H9 (cell line): ENCODE results near the gene MIB2. TPM values are rescaled to one million over a fixed set of nuclear protein-coding genes. Genes with fewer than 3 reads are reported as not detected.

Experiments used
- DNase-seq: peaks from one replicate; pipeline ENCODE4 v3.0.0-alpha.2; 2017
- H2AFZ ChIP-seq: one replicate; pipeline ENCODE4 v1.6.1; 2013; ENCODE audit warnings: mild to moderate bottlenecking, low read length, control low read depth, moderate library complexity
- H2AK5ac ChIP-seq: 2 replicates; pipeline ENCODE4 v1.6.1; 2013; ENCODE audit warnings: low read length, control low read depth, mixed read lengths; ENCODE audit not compliant: insufficient read length
- H2BK120ac ChIP-seq: one replicate; pipeline ENCODE4 v1.6.1; 2013; ENCODE audit warnings: low read depth, mild to moderate bottlenecking, low read length, control low read depth, inconsistent platforms; ENCODE audit not compliant: poor library complexity, severe bottlenecking
- H2BK12ac ChIP-seq: 2 replicates; pipeline ENCODE4 v1.6.1; 2013; ENCODE audit warnings: low read length, control low read depth, mixed read lengths, low read depth; ENCODE audit not compliant: insufficient read length
- H2BK15ac ChIP-seq: 2 replicates; pipeline ENCODE4 v1.6.1; 2013; ENCODE audit warnings: low read depth, low read length, control low read depth
- H2BK20ac ChIP-seq: one replicate; pipeline ENCODE4 v1.6.1; 2013; ENCODE audit warnings: low read depth, mild to moderate bottlenecking, low read length, control low read depth, inconsistent platforms; ENCODE audit not compliant: poor library complexity, severe bottlenecking
- H2BK5ac ChIP-seq: 2 replicates; pipeline ENCODE4 v1.6.1; 2013; ENCODE audit warnings: low read length, control low read depth, mixed read lengths; ENCODE audit not compliant: insufficient read length
- H3K14ac ChIP-seq: 2 replicates; pipeline ENCODE4 v1.6.1; 2013; ENCODE audit warnings: low read length, control low read depth; ENCODE audit not compliant: insufficient read depth
- H3K18ac ChIP-seq: 2 replicates; pipeline ENCODE4 v1.6.1; 2013; ENCODE audit warnings: low read depth, mild to moderate bottlenecking, mixed read lengths, low read length, control low read depth; ENCODE audit not compliant: insufficient read length
- H3K23ac ChIP-seq: 2 replicates; pipeline ENCODE4 v1.6.1; 2013; ENCODE audit warnings: low read length, control low read depth, mixed read lengths, low read depth; ENCODE audit not compliant: insufficient read length
- H3K23me2 ChIP-seq: 2 replicates; pipeline ENCODE4 v1.6.1; 2013; ENCODE audit warnings: low read depth, mild to moderate bottlenecking, mixed read lengths, low read length, control low read depth; ENCODE audit not compliant: insufficient read length, poor library complexity, severe bottlenecking
- H3K27ac ChIP-seq: 2 replicates; pipeline ENCODE4 v1.5.1; 2013; ENCODE audit warnings: low read length, control low read depth, mixed read lengths, low read depth; ENCODE audit not compliant: insufficient read length
- H3K27me3 ChIP-seq: 2 replicates; pipeline ENCODE4 v1.6.1; 2013; ENCODE audit warnings: low read length, control low read depth, inconsistent platforms; ENCODE audit not compliant: insufficient read depth
- H3K4ac ChIP-seq: 2 replicates; pipeline ENCODE4 v1.6.1; 2013; ENCODE audit warnings: low read depth, mild to moderate bottlenecking, control low read depth, inconsistent platforms, low read length, moderate library complexity
- H3K4me1 ChIP-seq: 2 replicates; pipeline ENCODE4 v1.6.1; 2013; ENCODE audit warnings: low read length, control low read depth, inconsistent platforms; ENCODE audit not compliant: insufficient read depth
- H3K4me2 ChIP-seq: 2 replicates; pipeline ENCODE4 v1.6.1; 2013; ENCODE audit warnings: low read length, control low read depth, mixed read lengths; ENCODE audit not compliant: insufficient read length, insufficient read depth
- H3K56ac ChIP-seq: 2 replicates; pipeline ENCODE4 v1.6.1; 2013; ENCODE audit warnings: low read depth, mild to moderate bottlenecking, mixed read lengths, low read length, control low read depth; ENCODE audit not compliant: insufficient read length
- H3K79me1 ChIP-seq: 2 replicates; pipeline ENCODE4 v1.6.1; 2013; ENCODE audit warnings: low read depth, mild to moderate bottlenecking, moderate library complexity, low read length, control low read depth, inconsistent platforms; ENCODE audit not compliant: insufficient read depth, poor library complexity, severe bottlenecking
- H3K79me2 ChIP-seq: 2 replicates; pipeline ENCODE4 v1.6.1; 2013; ENCODE audit warnings: low read length, control low read depth, inconsistent platforms; ENCODE audit not compliant: insufficient read depth
- H3K9ac ChIP-seq: 2 replicates; pipeline ENCODE4 v1.6.1; 2013; ENCODE audit warnings: low read length, control low read depth, mixed read lengths; ENCODE audit not compliant: insufficient read length; ENCODE audit errors: extremely low read depth
- H3K9me3 ChIP-seq: one replicate; pipeline ENCODE4 v1.6.1; 2013; ENCODE audit warnings: low read depth, low read length, inconsistent platforms; ENCODE audit not compliant: control insufficient read depth
- H3T11ph ChIP-seq: one replicate; pipeline ENCODE4 v1.6.1; 2013; ENCODE audit warnings: mild to moderate bottlenecking, low read length, control low read depth, inconsistent platforms
- H4K20me1 ChIP-seq: one replicate; pipeline ENCODE4 v1.6.1; 2013; ENCODE audit not compliant: control insufficient read depth, insufficient read length, insufficient read depth
- H4K5ac ChIP-seq: 2 replicates; pipeline ENCODE4 v1.6.1; 2013; ENCODE audit warnings: low read depth, mild to moderate bottlenecking, mixed read lengths, low read length, control low read depth; ENCODE audit not compliant: insufficient read length
- H4K8ac ChIP-seq: replicated peaks from 2 replicates; pipeline ENCODE4 v1.6.1; 2013; ENCODE audit warnings: low read length, control low read depth, mixed read lengths, low read depth; ENCODE audit not compliant: insufficient read length
- H4K91ac ChIP-seq: 2 replicates; pipeline ENCODE4 v1.6.1; 2013; ENCODE audit warnings: low read depth, mild to moderate bottlenecking, moderate library complexity, mixed read lengths, low read length, control low read depth; ENCODE audit not compliant: insufficient read length
- H3K27ac Mint-ChIP-seq, 3 experiments: 2 replicates in 2 of 3; 3 replicates in 1 of 3; pipeline ENCODE4 v1.8.0; 2020 to 2021; ENCODE audit warnings: mixed read lengths in 3 of 3, mild to moderate bottlenecking in 1 of 3, moderate library complexity in 1 of 3
- H3K27me3 Mint-ChIP-seq: 2 replicates; pipeline ENCODE4 v1.8.0; 2021; ENCODE audit warnings: low read depth, mild to moderate bottlenecking, moderate library complexity, mixed read lengths
- H3K36me3 Mint-ChIP-seq, 3 experiments: 2 replicates in 2 of 3; 3 replicates in 1 of 3; pipeline ENCODE4 v1.8.0; 2020 to 2021; ENCODE audit warnings: low read depth in 3 of 3, mixed read lengths in 3 of 3; ENCODE audit not compliant: insufficient read depth in 1 of 3
- H3K4me1 Mint-ChIP-seq, 2 experiments: 2 replicates each; pipeline ENCODE4 v1.8.0; 2020; ENCODE audit warnings: mixed read lengths in 2 of 2
- H3K4me3 Mint-ChIP-seq, 2 experiments: 2 replicates in 1 of 2; 3 replicates in 1 of 2; pipeline ENCODE4 v1.8.0; 2020 to 2021; ENCODE audit warnings: mild to moderate bottlenecking in 2 of 2, mixed read lengths in 2 of 2, moderate library complexity in 1 of 2
- H3K9me3 Mint-ChIP-seq, 2 experiments: 2 replicates in 1 of 2; 3 replicates in 1 of 2; pipeline ENCODE4 v1.8.0; 2020; ENCODE audit warnings: mild to moderate bottlenecking in 2 of 2, mixed read lengths in 2 of 2, moderate library complexity in 1 of 2
- CTCF ChIP-seq: fragments of 200-600 bp; sonication (generic); conservative IDR thresholded peaks from 3 replicates; pipeline ENCODE4 v1.8.0; 2021; ENCODE audit warnings: antibody characterized with exemption, mild to moderate bottlenecking
- WGBS: extraction: QIAGEN DNeasy Blood & Tissue Kit; methylation state at CpG from one replicate; pipeline ENCODE4 v1.1.7; 2013; ENCODE audit warnings: missing lambda C conversion rate, low lambda C conversion rate, mixed read lengths; ENCODE audit not compliant: insufficient read length; ENCODE audit errors: extremely low coverage; 5-methylcytosine and 5-hydroxymethylcytosine counted together
- total RNA-seq: library from RNA; stranded (reverse); gene quantifications from 2 replicates; pipeline ENCODE4 v1.2.1, GENCODE V29; 2021

MIB2 gene
- total RNA-seq, 1 experiment from 2014 or later = 77.8 TPM

GRCh38 chr1:1574721-1575537 is 40.4 kb upstream of the MIB2 start, which contains the start of gene SSU72:
TSS of gene SSU72 (minus strand) at chr1:1574863. CDS start at chr1:1574557, 306 bp downstream.
- peak within 1 kb of the TSS; percentile 98 for H3K18ac ChIP-seq
- Mint-ChIP-seq H3K9me3 (peaks cover 0 to 3% of the 10 kb centered on the region in 2 experiments; a peak in 1 of 5 replicates), H3K4me1 (peaks cover 9 to 17% of the 10 kb centered on the region in 2 experiments), H3K36me3 (peaks cover 10 to 26% (median 16%) of the 10 kb centered on the region in 3 experiments), H3K27me3 (peaks cover 13% of the 10 kb centered on the region), H3K4me3 (peak within 1 kb of the TSS; percentile 96 to 99), H3K27ac (peak within 1 kb of the TSS; percentile 99 to 100 (median 100))
- H3K9me3 ChIP-seq = no peaks in the 10 kb centered on the region
- no peak within 1 kb of the TSS for H3K56ac ChIP-seq
- H4K8ac ChIP-seq = peak within 1 kb of the TSS; percentile 61
- H3K4me2 ChIP-seq = peak within 1 kb of the TSS; percentile 92
- H2BK12ac ChIP-seq = no peak within 1 kb of the TSS
- no peak for TF ChIP-seq CTCF
- peak within 1 kb of the TSS; percentile 95 for H4K5ac ChIP-seq
- peaks cover 31% of the 10 kb centered on the region for H3K79me2 ChIP-seq
- no peak within 1 kb of the TSS for H3T11ph ChIP-seq
- no peak within 1 kb of the TSS for H2BK20ac ChIP-seq
- peak within 1 kb of the TSS; percentile 99 for H3K14ac ChIP-seq
- peak; percentile 92 for DNase-seq
- WGBS = no CpG with 5 or more reads among the region's 87 CpGs
- no peak within 1 kb of the TSS for H2AFZ ChIP-seq
- H2BK15ac ChIP-seq = no peak within 1 kb of the TSS
- H2BK120ac ChIP-seq = peak within 1 kb of the TSS; percentile 39
- peak within 1 kb of the TSS; percentile 50; the same call in 1 of the 2 replicates for H3K4ac ChIP-seq
- H3K27me3 ChIP-seq = no peaks in the 10 kb centered on the region
- peak within 1 kb of the TSS; percentile 69 for H2BK5ac ChIP-seq
- H2AK5ac ChIP-seq = no peak within 1 kb of the TSS
- H3K23me2 ChIP-seq = peaks cover 11% of the 10 kb centered on the region
- peak within 1 kb of the TSS; percentile 19 for H3K27ac ChIP-seq
- no peaks in the 10 kb centered on the region for H3K79me1 ChIP-seq
- peak within 1 kb of the TSS; percentile 97 for H3K9ac ChIP-seq
- H4K91ac ChIP-seq = peak within 1 kb of the TSS; percentile 85
- H3K4me1 ChIP-seq = no peaks in the 10 kb centered on the region
- no peaks in the 10 kb centered on the region for H4K20me1 ChIP-seq
- H3K23ac ChIP-seq = no peak within 1 kb of the TSS
